ENCODE results near the gene ALS2CL.

Gene ALS2CL

GRCh38 chr3:46733026-46733800 lies 39.7 kb upstream of the ALS2CL start:
- no peak for DNase-seq
- no peak overlapping the region for H3K9ac ChIP-seq (ENCODE audit: low read depth, low read length)
- H4K20me1 ChIP-seq (ENCODE audit: insufficient read depth, low read length): no peaks in the 10 kb centered on the region
- no peak overlapping the region for H2AFZ ChIP-seq (ENCODE audit: low read depth, low read length)
- H3K27ac ChIP-seq (ENCODE audit: low read length): no peak overlapping the region
- H3K9me3 ChIP-seq (ENCODE audit: insufficient read depth, low read length, severe bottlenecking): no peaks in the 10 kb centered on the region
- H3K4me1 ChIP-seq (ENCODE audit: insufficient read depth, low read length): no peaks in the 10 kb centered on the region
- TF ChIP-seq EZH2 (IDR thresholded peaks at IDR 0.05; ENCODE audit: borderline replicate concordance, low read depth, low read length, severe bottlenecking) (no peak), CTCF (IDR thresholded peaks at IDR 0.05; ENCODE audit: borderline replicate concordance, extremely low read depth, low read length, poor library complexity, severe bottlenecking) (no peak)
- H3K79me2 ChIP-seq (ENCODE audit: insufficient read depth, low read length): no peaks in the 10 kb centered on the region
- H3K36me3 ChIP-seq (ENCODE audit: insufficient read depth, low read length): no peaks in the 10 kb centered on the region
- ATAC-seq (ENCODE audit: insufficient read depth, low read depth): no peak
- H3K4me2 ChIP-seq (ENCODE audit: insufficient read depth, low read length): no peak overlapping the region
- peaks cover 5% of the 10 kb centered on the region for H3K27me3 ChIP-seq (ENCODE audit: insufficient read depth, low read length, poor library complexity)
- no peak overlapping the region for H3K4me3 ChIP-seq (ENCODE audit: low read depth in 1 of 2, low read length in 2 of 2)

GRCh38 chr3:46731795-46732194 lies 38.3 kb upstream of the ALS2CL start:
- Histone ChIP-seq H3K4me1 (ENCODE audit: insufficient read depth, low read length) (no peaks in the 10 kb centered on the region), H3K4me2 (ENCODE audit: insufficient read depth, low read length) (no peak overlapping the region), H3K9me3 (ENCODE audit: insufficient read depth, low read length, severe bottlenecking) (no peaks in the 10 kb centered on the region), H4K20me1 (ENCODE audit: insufficient read depth, low read length) (no peaks in the 10 kb centered on the region), H3K27me3 (ENCODE audit: insufficient read depth, low read length, poor library complexity) (peaks cover 5% of the 10 kb centered on the region), H2AFZ (ENCODE audit: low read depth, low read length) (no peak overlapping the region), H3K27ac (ENCODE audit: low read length) (no peak overlapping the region), H3K4me3 (ENCODE audit: low read depth in 1 of 2, low read length in 2 of 2) (no peak overlapping the region), H3K36me3 (ENCODE audit: insufficient read depth, low read length) (no peaks in the 10 kb centered on the region), H3K9ac (ENCODE audit: low read depth, low read length) (no peak overlapping the region), H3K79me2 (ENCODE audit: insufficient read depth, low read length) (no peaks in the 10 kb centered on the region)
- no peak for DNase-seq
- TF ChIP-seq EZH2 (IDR thresholded peaks at IDR 0.05; ENCODE audit: borderline replicate concordance, low read depth, low read length, severe bottlenecking) (no peak), CTCF (IDR thresholded peaks at IDR 0.05; ENCODE audit: borderline replicate concordance, extremely low read depth, low read length, poor library complexity, severe bottlenecking) (no peak)
- no peak for ATAC-seq (ENCODE audit: insufficient read depth, low read depth)

GRCh38 chr3:46730819-46731218 lies 37.3 kb upstream of the ALS2CL start:
- H3K36me3 ChIP-seq (ENCODE audit: insufficient read depth, low read length): no peaks in the 10 kb centered on the region
- H3K27me3 ChIP-seq (ENCODE audit: insufficient read depth, low read length, poor library complexity): peaks cover 5% of the 10 kb centered on the region
- ATAC-seq (ENCODE audit: insufficient read depth, low read depth) (no peak), DNase-seq (no peak)
- H3K27ac ChIP-seq (ENCODE audit: low read length): no peak overlapping the region
- no peak overlapping the region for H2AFZ ChIP-seq (ENCODE audit: low read depth, low read length)
- H3K9me3 ChIP-seq (ENCODE audit: insufficient read depth, low read length, severe bottlenecking): no peaks in the 10 kb centered on the region
- no peaks in the 10 kb centered on the region for H3K4me1 ChIP-seq (ENCODE audit: insufficient read depth, low read length)
- H3K4me3 ChIP-seq (ENCODE audit: low read depth in 1 of 2, low read length in 2 of 2): no peak overlapping the region
- no peak overlapping the region for H3K4me2 ChIP-seq (ENCODE audit: insufficient read depth, low read length)
- TF ChIP-seq EZH2 (IDR thresholded peaks at IDR 0.05; ENCODE audit: borderline replicate concordance, low read depth, low read length, severe bottlenecking) (no peak), CTCF (IDR thresholded peaks at IDR 0.05; ENCODE audit: borderline replicate concordance, extremely low read depth, low read length, poor library complexity, severe bottlenecking) (no peak)
- H4K20me1 ChIP-seq (ENCODE audit: insufficient read depth, low read length): no peaks in the 10 kb centered on the region
- H3K79me2 ChIP-seq (ENCODE audit: insufficient read depth, low read length): no peaks in the 10 kb centered on the region
- H3K9ac ChIP-seq (ENCODE audit: low read depth, low read length): no peak overlapping the region
